ENCODE results near the gene INTS11. TPM values are rescaled to one million over a fixed set of nuclear protein-coding genes. Genes with fewer than 3 reads are reported as not detected.

The INTS11 gene
- total and polyA plus RNA-seq, 9 of the 15 experiments (the other 6 are each of a cell fraction or from before 2014, with no cell fraction given): 3.6 to 183 (median 110) TPM

DNA sequence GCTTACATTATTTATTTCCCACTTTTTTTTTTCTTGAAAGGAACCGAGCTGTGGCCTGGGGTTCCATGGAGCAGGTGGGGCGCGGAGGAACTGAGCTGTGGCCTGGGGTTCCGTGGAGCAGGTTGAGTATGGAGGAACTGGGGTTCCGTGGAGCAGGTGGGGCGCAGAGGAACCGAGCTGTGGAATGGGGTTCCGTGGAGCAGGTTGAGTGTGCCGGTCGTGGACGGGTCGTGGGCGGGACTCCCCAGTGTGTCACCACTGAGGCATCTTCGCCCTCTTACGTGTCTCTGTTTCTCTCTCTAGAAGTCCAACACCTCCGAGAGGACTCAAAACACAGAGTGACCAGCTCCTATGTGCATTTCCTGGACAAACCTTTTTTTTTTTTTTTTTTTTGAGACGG, 45.4 kb downstream of the INTS11 start:
- peaks cover 0 to 41% of the 10 kb centered on the region in 2 experiments; a peak in 3 of 5 replicates for H3K4me1 ChIP-seq (replicated peaks in 1 of 2; ENCODE audit: control insufficient read depth in 2 of 2, insufficient read depth in 2 of 2, low read length in 2 of 2)
- H3K36me3 ChIP-seq (ENCODE audit: control insufficient read depth, insufficient read depth, low read length): no peaks in the 10 kb centered on the region
- no peaks in the 10 kb centered on the region for H3K9me3 ChIP-seq (replicated peaks; ENCODE audit: control insufficient read depth, insufficient read depth, low read depth, low read length)
- no peak overlapping the region for H3K4me3 ChIP-seq
- ATAC-seq (no peak), FAIRE-seq (no peak), DNase-seq (ENCODE audit: extremely low read depth in 1 of 4, low spot score in 3 of 4) (no peak)
- H3K9me1 ChIP-seq (ENCODE audit: control insufficient read depth, insufficient read depth, low read length): no peaks in the 10 kb centered on the region
- H4K20me1 ChIP-seq (replicated peaks; ENCODE audit: control insufficient read depth, insufficient read depth, low read length): no peaks in the 10 kb centered on the region
- H2AFZ ChIP-seq (ENCODE audit: low read depth, low read length): no peak overlapping the region
- peaks cover 7% of the 10 kb centered on the region; the same call in 2 of the 3 replicates for H3K79me2 ChIP-seq (ENCODE audit: control insufficient read depth, insufficient read depth, low read length)
- 75% methylated on average over 16 of the region's 17 CpGs for WGBS (ENCODE audit: insufficient coverage, low coverage, missing lambda C conversion rate)
- ChIA-PET POLR2A (no interaction called here), CTCF (ENCODE audit: low intra/inter-chr PET ratio) (no interaction called here)
- peak overlapping the region in 1 of 2 experiments; percentile 54; a peak in 1 of 4 replicates for H3K9ac ChIP-seq (ENCODE audit: insufficient read depth in 1 of 2, low read depth in 2 of 2, low read length in 2 of 2)
- no TSS peak for BruUV-seq (replicated peaks)
- TF ChIP-seq U2AF2 (optimal IDR thresholded peaks at IDR 0.05; ENCODE audit: low read depth, low read length) (no peak), ZNF830 (CRISPR knock-in tag; IDR thresholded peaks at IDR 0.05) (no peak), NFYB (IDR thresholded peaks at IDR 0.05; ENCODE audit: extremely low read depth, insufficient read length) (no peak), ELF1 (tag; IDR thresholded peaks at IDR 0.05) (no peak)
- TF ChIP-seq, protein P1, sequence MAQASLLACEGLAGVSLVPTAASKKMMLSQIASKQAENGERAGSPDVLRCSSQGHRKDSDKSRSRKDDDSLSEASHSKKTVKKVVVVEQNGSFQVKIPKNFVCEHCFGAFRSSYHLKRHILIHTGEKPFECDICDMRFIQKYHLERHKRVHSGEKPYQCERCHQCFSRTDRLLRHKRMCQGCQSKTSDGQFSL (CRISPR knock-in tag; IDR thresholded peaks at IDR 0.05): no peak
- TF ChIP-seq, protein P1 (tag; IDR thresholded peaks at IDR 0.05): no peak
- TF ChIP-seq, protein P2, sequence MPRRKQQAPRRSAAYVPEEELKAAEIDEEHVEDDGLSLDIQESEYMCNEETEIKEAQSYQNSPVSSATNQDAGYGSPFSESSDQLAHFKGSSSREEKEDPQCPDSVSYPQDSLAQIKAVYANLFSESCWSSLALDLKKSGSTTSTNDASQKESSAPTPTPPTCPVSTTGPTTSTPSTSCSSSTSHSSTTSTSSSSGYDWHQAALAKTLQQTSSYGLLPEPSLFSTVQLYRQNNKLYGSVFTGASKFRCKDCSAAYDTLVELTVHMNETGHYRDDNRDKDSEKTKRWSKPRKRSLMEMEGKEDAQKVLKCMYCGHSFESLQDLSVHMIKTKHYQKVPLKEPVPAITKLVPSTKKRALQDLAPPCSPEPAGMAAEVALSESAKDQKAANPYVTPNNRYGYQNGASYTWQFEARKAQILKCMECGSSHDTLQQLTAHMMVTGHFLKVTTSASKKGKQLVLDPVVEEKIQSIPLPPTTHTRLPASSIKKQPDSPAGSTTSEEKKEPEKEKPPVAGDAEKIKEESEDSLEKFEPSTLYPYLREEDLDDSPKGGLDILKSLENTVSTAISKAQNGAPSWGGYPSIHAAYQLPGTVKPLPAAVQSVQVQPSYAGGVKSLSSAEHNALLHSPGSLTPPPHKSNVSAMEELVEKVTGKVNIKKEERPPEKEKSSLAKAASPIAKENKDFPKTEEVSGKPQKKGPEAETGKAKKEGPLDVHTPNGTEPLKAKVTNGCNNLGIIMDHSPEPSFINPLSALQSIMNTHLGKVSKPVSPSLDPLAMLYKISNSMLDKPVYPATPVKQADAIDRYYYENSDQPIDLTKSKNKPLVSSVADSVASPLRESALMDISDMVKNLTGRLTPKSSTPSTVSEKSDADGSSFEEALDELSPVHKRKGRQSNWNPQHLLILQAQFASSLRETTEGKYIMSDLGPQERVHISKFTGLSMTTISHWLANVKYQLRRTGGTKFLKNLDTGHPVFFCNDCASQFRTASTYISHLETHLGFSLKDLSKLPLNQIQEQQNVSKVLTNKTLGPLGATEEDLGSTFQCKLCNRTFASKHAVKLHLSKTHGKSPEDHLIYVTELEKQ (CRISPR knock-in tag; IDR thresholded peaks at IDR 0.05): no peak
- TF ChIP-seq, protein P3, sequence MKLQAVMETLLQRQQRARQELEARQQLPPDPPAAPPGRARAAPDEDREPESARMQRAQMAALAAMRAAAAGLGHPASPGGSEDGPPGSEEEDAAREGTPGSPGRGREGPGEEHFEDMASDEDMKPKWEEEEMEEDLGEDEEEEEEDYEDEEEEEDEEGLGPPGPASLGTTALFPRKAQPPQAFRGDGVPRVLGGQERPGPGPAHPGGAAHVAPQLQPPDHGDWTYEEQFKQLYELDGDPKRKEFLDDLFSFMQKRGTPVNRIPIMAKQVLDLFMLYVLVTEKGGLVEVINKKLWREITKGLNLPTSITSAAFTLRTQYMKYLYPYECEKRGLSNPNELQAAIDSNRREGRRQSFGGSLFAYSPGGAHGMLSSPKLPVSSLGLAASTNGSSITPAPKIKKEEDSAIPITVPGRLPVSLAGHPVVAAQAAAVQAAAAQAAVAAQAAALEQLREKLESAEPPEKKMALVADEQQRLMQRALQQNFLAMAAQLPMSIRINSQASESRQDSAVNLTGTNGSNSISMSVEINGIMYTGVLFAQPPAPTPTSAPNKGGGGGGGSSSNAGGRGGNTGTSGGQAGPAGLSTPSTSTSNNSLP (IDR thresholded peaks at IDR 0.05; ENCODE audit: borderline replicate concordance, low read depth, low read length): no peak
- H3K27me3 ChIP-seq (ENCODE audit: control insufficient read depth in 2 of 2, insufficient read depth in 2 of 2, low read length in 2 of 2): no peaks in the 10 kb centered on the region; a peak in 1 of 5 replicates
- H3K4me2 ChIP-seq (ENCODE audit: insufficient read depth, low read length): no peak overlapping the region
- H3K27ac ChIP-seq (ENCODE audit: extremely low read depth, low read depth, low read length): no peak overlapping the region
- in situ Hi-C loops (cut with MboI): no loop called here
- intact Hi-C loops (cut with micrococcal nuclease): no loop called here

All from K562 (cell line).